HFF-Myc (cell line): Measurements from ENCODE around the gene BAHD1.

ENCODE experiments used
- DNase-seq: peaks from one replicate; pipeline ENCODE4 v3.0.0-alpha.2; 2011; ENCODE audit warnings: low read depth; ENCODE audit errors: extremely low read depth
- H3K4me3 ChIP-seq: replicated peaks from 2 replicates; pipeline ENCODE4 v1.5.1; 2011; ENCODE audit warnings: low read depth, mild to moderate bottlenecking, control low read depth, low read length
- CTCF ChIP-seq: IDR thresholded peaks from 2 replicates; pipeline ENCODE4 v1.5.1; 2012; ENCODE audit warnings: mild to moderate bottlenecking, low read depth, low read length, control low read depth; ENCODE audit errors: missing control alignments

The BAHD1 gene

GRCh38 chr15:40471105-40471807 is 30.5 kb downstream of the BAHD1 start:
- TF ChIP-seq CTCF = no peak
- no peak for DNase-seq
- H3K4me3 ChIP-seq = peak overlapping the region; percentile 71

- no peak for DNase-seq
- TF ChIP-seq CTCF = no peak
- peak overlapping the region; percentile 71 for H3K4me3 ChIP-seq
Measured at GRCh38 chr15:40471808-40472150, 31.0 kb downstream of the BAHD1 start.

- peak overlapping the region; percentile 71 for H3K4me3 ChIP-seq
- DNase-seq = no peak
- no peak for TF ChIP-seq CTCF
Measured at GRCh38 chr15:40472171-40472727, 31.5 kb downstream of the BAHD1 start.

- no peak for TF ChIP-seq CTCF
- no peak overlapping the region for H3K4me3 ChIP-seq
- DNase-seq = no peak
Measured at GRCh38 chr15:40474581-40474980, 33.8 kb downstream of the BAHD1 start.

- no peak for TF ChIP-seq CTCF
- DNase-seq = no peak
- H3K4me3 ChIP-seq = no peak overlapping the region
Measured at GRCh38 chr15:40477642-40478327, 37.0 kb downstream of the BAHD1 start.

- DNase-seq = no peak
- TF ChIP-seq CTCF = no peak
Measured at GRCh38 chr15:40479024-40479423, 38.3 kb downstream of the BAHD1 start.

More at GRCh38 chr15:40479024-40479423, 38.3 kb downstream of the BAHD1 start:
- H3K4me3 ChIP-seq = no peak overlapping the region
